ENCODE data around the gene ST6GAL1. TPM values are rescaled to one million over a fixed set of nuclear protein-coding genes. Genes with fewer than 3 reads are reported as not detected.

ST6GAL1 gene
- total RNA-seq, 1 experiment from 2014 or later = 15.6 TPM

- CTCF ChIA-PET = no interaction called here
These were observed 75.6 kb downstream of the ST6GAL1 start for GRCh38 chr3:187005827-187006481.

DNA sequence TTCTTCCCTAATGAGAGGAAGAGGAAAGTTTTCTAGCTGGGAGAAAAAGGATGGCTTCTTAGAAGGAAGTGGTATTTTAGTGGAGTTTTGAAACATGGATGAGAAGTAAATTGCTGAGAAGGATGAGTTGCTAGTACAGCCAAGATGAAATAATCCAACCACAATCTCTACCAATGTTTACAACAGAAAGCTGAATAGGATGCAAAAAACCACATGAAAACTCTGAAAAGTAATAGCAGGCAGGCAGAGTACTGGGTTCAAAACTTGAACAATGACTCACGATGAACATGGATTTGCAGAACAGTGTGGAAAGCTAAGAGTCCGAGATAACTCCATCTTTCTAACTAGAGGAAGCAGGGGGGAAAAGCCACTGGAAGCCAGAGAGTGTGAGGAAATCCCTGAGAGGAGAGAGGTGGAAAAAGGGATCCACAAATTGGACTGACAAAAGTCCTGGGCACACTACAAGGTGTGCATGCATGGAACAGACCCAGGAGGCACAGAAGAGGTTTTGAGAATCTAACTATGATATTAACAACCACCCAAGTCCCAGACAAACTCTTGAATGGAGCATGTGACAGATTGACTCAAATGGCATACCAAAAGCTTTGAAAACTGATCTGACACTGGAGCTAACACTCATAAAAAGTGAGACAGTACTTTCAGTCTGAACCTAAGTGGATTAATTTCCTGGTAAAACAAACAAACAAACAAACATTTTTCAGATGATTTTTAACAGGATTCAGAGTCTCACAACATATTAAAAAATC, 76.7 kb downstream of the ST6GAL1 start:
- CTCF ChIA-PET = no interaction called here
- Histone ChIP-seq H3K36me3 (ENCODE audit: control insufficient read depth in 1 of 2, insufficient read depth in 2 of 2, low read length in 2 of 2) (no peaks in the 10 kb centered on the region), H3K9ac (ENCODE audit: low read length) (no peak overlapping the region), H3K9me3 (ENCODE audit: control insufficient read depth in 1 of 2, insufficient read depth in 1 of 2, low read depth in 1 of 2, low read length in 2 of 2) (no peaks in the 10 kb centered on the region), H3K4me1 (ENCODE audit: control insufficient read depth in 1 of 2, insufficient read depth in 2 of 2, low read length in 2 of 2) (no peaks in the 10 kb centered on the region), H2AFZ (ENCODE audit: low read depth, low read length, poor library complexity, severe bottlenecking) (no peak overlapping the region), H3K4me2 (ENCODE audit: low read length) (no peak overlapping the region), H3K27me3 (ENCODE audit: insufficient read depth, low read length) (no peaks in the 10 kb centered on the region), H3K27ac (ENCODE audit: low read depth, low read length) (no peak overlapping the region), H3K4me3 (replicated peaks in 1 of 2; ENCODE audit: low read depth in 1 of 2, low read length in 2 of 2) (no peak overlapping the region), H3K79me2 (ENCODE audit: insufficient read depth, low read length) (no peaks in the 10 kb centered on the region), H3K9me2 (ENCODE audit: insufficient read depth) (no peaks in the 10 kb centered on the region), H4K20me1 (ENCODE audit: insufficient read depth) (no peaks in the 10 kb centered on the region)
- TF ChIP-seq ATF3 (IDR thresholded peaks at IDR 0.05) (no peak), CBX3 (IDR thresholded peaks at IDR 0.05; ENCODE audit: low read depth) (no peak), JUND (IDR thresholded peaks at IDR 0.05) (no peak), TCF7L2 (IDR thresholded peaks at IDR 0.05; ENCODE audit: borderline replicate concordance, extremely low read depth, insufficient read depth, insufficient read length) (no peak), SP1 (IDR thresholded peaks at IDR 0.05; ENCODE audit: low read depth) (no peak), ELF1 (IDR thresholded peaks at IDR 0.05; ENCODE audit: borderline replicate concordance, low read depth) (no peak)
- TF ChIP-seq, protein P1, sequence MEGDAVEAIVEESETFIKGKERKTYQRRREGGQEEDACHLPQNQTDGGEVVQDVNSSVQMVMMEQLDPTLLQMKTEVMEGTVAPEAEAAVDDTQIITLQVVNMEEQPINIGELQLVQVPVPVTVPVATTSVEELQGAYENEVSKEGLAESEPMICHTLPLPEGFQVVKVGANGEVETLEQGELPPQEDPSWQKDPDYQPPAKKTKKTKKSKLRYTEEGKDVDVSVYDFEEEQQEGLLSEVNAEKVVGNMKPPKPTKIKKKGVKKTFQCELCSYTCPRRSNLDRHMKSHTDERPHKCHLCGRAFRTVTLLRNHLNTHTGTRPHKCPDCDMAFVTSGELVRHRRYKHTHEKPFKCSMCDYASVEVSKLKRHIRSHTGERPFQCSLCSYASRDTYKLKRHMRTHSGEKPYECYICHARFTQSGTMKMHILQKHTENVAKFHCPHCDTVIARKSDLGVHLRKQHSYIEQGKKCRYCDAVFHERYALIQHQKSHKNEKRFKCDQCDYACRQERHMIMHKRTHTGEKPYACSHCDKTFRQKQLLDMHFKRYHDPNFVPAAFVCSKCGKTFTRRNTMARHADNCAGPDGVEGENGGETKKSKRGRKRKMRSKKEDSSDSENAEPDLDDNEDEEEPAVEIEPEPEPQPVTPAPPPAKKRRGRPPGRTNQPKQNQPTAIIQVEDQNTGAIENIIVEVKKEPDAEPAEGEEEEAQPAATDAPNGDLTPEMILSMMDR (IDR thresholded peaks at IDR 0.05 in 2 of 3, conservative IDR thresholded peaks at IDR 0.05 in 1 of 3; ENCODE audit: borderline replicate concordance in 1 of 3, insufficient read depth in 1 of 3, low read depth in 2 of 3, low read length in 2 of 3) = no peak
- TF ChIP-seq, protein P2, sequence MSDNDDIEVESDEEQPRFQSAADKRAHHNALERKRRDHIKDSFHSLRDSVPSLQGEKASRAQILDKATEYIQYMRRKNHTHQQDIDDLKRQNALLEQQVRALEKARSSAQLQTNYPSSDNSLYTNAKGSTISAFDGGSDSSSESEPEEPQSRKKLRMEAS (IDR thresholded peaks at IDR 0.05) = no peak
- RAD21 ChIA-PET (ENCODE audit: low non-redundant PET in 1 of 2, low total read pairs in 2 of 2, uncharacterized antibody in 2 of 2, unreplicated experiment in 2 of 2) = no interaction called here
- intact Hi-C loops (cut with micrococcal nuclease) = no loop called here
- POLR2A ChIA-PET = no interaction called here
- no peak for DNase-seq (ENCODE audit: low read depth, low spot score)
- BruUV-seq (replicated peaks) = no TSS peak
- ATAC-seq = no peak

More at GRCh38 chr3:187005827-187006481, 75.6 kb downstream of the ST6GAL1 start:
- Histone ChIP-seq H3K9me3 (ENCODE audit: control insufficient read depth in 1 of 2, insufficient read depth in 1 of 2, low read depth in 1 of 2, low read length in 2 of 2) (no peaks in the 10 kb centered on the region), H3K9ac (ENCODE audit: low read length) (no peak overlapping the region), H2AFZ (ENCODE audit: low read depth, low read length, poor library complexity, severe bottlenecking) (no peak overlapping the region), H3K4me3 (replicated peaks in 1 of 2; ENCODE audit: low read depth in 1 of 2, low read length in 2 of 2) (no peak overlapping the region), H3K79me2 (ENCODE audit: insufficient read depth, low read length) (no peaks in the 10 kb centered on the region), H4K20me1 (ENCODE audit: insufficient read depth) (no peaks in the 10 kb centered on the region), H3K27me3 (ENCODE audit: insufficient read depth, low read length) (no peaks in the 10 kb centered on the region), H3K4me1 (ENCODE audit: control insufficient read depth in 1 of 2, insufficient read depth in 2 of 2, low read length in 2 of 2) (no peaks in the 10 kb centered on the region; a peak in 1 of 4 replicates), H3K27ac (ENCODE audit: low read depth, low read length) (no peak overlapping the region), H3K36me3 (ENCODE audit: control insufficient read depth in 1 of 2, insufficient read depth in 2 of 2, low read length in 2 of 2) (no peaks in the 10 kb centered on the region), H3K9me2 (ENCODE audit: insufficient read depth) (no peaks in the 10 kb centered on the region), H3K4me2 (ENCODE audit: low read length) (no peak overlapping the region)
- intact Hi-C loops (cut with micrococcal nuclease) = no loop called here
- no peak for TF ChIP-seq POLR2A (IDR thresholded peaks at IDR 0.05; ENCODE audit: borderline replicate concordance, extremely low read depth, insufficient read depth, insufficient read length)
- TF ChIP-seq CBX3 (IDR thresholded peaks at IDR 0.05; ENCODE audit: low read depth) = no peak
- no peak for TF ChIP-seq RAD21 (IDR thresholded peaks at IDR 0.05; ENCODE audit: low read depth)
- no peak for TF ChIP-seq EZH2 (IDR thresholded peaks at IDR 0.05)
- no peak for TF ChIP-seq EZH2phosphoT487 (IDR thresholded peaks at IDR 0.05; ENCODE audit: borderline replicate concordance)
- no peak for TF ChIP-seq ATF3 (IDR thresholded peaks at IDR 0.05)
- no peak for TF ChIP-seq JUND (IDR thresholded peaks at IDR 0.05)
- TF ChIP-seq ZNF274 (IDR thresholded peaks at IDR 0.05; ENCODE audit: low read depth, low read length) = no peak
- BruUV-seq (replicated peaks) = no TSS peak
- no peak for DNase-seq (ENCODE audit: low read depth, low spot score)
- ChIA-PET RAD21 (ENCODE audit: low non-redundant PET in 1 of 2, low total read pairs in 2 of 2, uncharacterized antibody in 2 of 2, unreplicated experiment in 2 of 2) (no interaction called here), POLR2A (no interaction called here)
- ATAC-seq = no peak

Data from HCT116 (cell line).